CD8-positive, alpha-beta memory T cell (primary cell): ENCODE data around the gene SMIM33. TPM values are rescaled to one million over a fixed set of nuclear protein-coding genes. Genes with fewer than 3 reads are reported as not detected.
A peak's percentile ranks its signal among the peaks of the same experiment; 100 is the strongest.

Experiments used
- CTCF ChIA-PET: fragments of 350-600 bp; sonication (Branson Sonifier 250); formaldehyde crosslinking; loops from one replicate; lab custom pipeline; 2021; ENCODE audit warnings: antibody characterized with exemption; lab: Charles Lee
- POLR2A ChIA-PET: fragments of 350-600 bp; sonication (Branson Sonifier 250); formaldehyde crosslinking; loops from one replicate; lab custom pipeline; 2021; ENCODE audit warnings: antibody characterized with exemption; lab: Charles Lee
- DNase-seq, 5 donors: peaks; one replicate each; pipeline versions ENCODE4 v3.0.0 to v3.0.0-alpha.2; 2020 to 2022; ENCODE audit warnings: mixed read lengths in 1 of 5
- H3K27ac ChIP-seq: one replicate; pipeline ENCODE4 v1.7.0; 2013; ENCODE audit warnings: low read depth, mild to moderate bottlenecking, low read length, moderate library complexity
- H3K27me3 ChIP-seq: 2 replicates; pipeline ENCODE4 v1.7.0; 2013; ENCODE audit warnings: low read length, mild to moderate bottlenecking; ENCODE audit not compliant: insufficient read depth, poor library complexity, severe bottlenecking
- H3K36me3 ChIP-seq: 2 replicates; pipeline ENCODE4 v1.7.0; 2013; ENCODE audit warnings: mild to moderate bottlenecking, low read length, moderate library complexity; ENCODE audit not compliant: insufficient read depth
- H3K4me1 ChIP-seq: 2 replicates; pipeline ENCODE4 v1.7.0; 2013; ENCODE audit warnings: mild to moderate bottlenecking, low read length, moderate library complexity; ENCODE audit not compliant: insufficient read depth
- H3K4me3 ChIP-seq: 2 replicates; pipeline ENCODE4 v1.7.0; 2013; ENCODE audit warnings: mild to moderate bottlenecking, low read length
- H3K9me3 ChIP-seq: 2 replicates; pipeline ENCODE4 v1.7.0; 2013; ENCODE audit warnings: mild to moderate bottlenecking, low read length
- H3K27ac Mint-ChIP-seq, 8 donors: one replicate each; pipeline ENCODE4 v1.8.0; 2020 to 2021; ENCODE audit warnings: mixed read lengths in 8 of 8, mild to moderate bottlenecking in 6 of 8, inconsistent platforms in 3 of 8, moderate library complexity in 3 of 8
- H3K27me3 Mint-ChIP-seq, 2 donors: one replicate each; pipeline ENCODE4 v1.8.0; 2020 to 2021; ENCODE audit warnings: mixed read lengths in 2 of 2, mild to moderate bottlenecking in 1 of 2, moderate library complexity in 1 of 2
- H3K36me3 Mint-ChIP-seq, 3 donors: one replicate each; pipeline ENCODE4 v1.8.0; 2020 to 2021; ENCODE audit warnings: mixed read lengths in 3 of 3, inconsistent platforms in 1 of 3, mild to moderate bottlenecking in 1 of 3
- H3K4me1 Mint-ChIP-seq, 3 donors: one replicate each; pipeline ENCODE4 v1.8.0; 2020 to 2021; ENCODE audit warnings: mixed read lengths in 3 of 3, inconsistent platforms in 1 of 3, mild to moderate bottlenecking in 1 of 3
- H3K4me3 Mint-ChIP-seq, 7 donors: one replicate each; pipeline ENCODE4 v1.8.0; 2020 to 2021; ENCODE audit warnings: mixed read lengths in 7 of 7, mild to moderate bottlenecking in 6 of 7, moderate library complexity in 4 of 7, inconsistent platforms in 2 of 7
- H3K9me3 Mint-ChIP-seq, 5 donors: one replicate each; pipeline ENCODE4 v1.8.0; 2020 to 2022; ENCODE audit warnings: mixed read lengths in 5 of 5, mild to moderate bottlenecking in 3 of 5, moderate library complexity in 2 of 5, inconsistent platforms in 1 of 5
- polyA plus RNA-seq: library from polyadenylated mRNA; unstranded; fragments of 300-500 nt; fragmentation: Illumina TruSeq; gene quantifications from one replicate; pipeline ENCODE4 v1.2.3, GENCODE V29; 2021
- total RNA-seq, 2 experiments: library from RNA; stranded (reverse); gene quantifications; one replicate each; pipeline ENCODE4 v1.2.3, GENCODE V29; 2021

The SMIM33 gene
- total and polyA plus RNA-seq, 3 experiments from 2014 or later = 0.11 to 1.1 (median 0.28) TPM

DNA sequence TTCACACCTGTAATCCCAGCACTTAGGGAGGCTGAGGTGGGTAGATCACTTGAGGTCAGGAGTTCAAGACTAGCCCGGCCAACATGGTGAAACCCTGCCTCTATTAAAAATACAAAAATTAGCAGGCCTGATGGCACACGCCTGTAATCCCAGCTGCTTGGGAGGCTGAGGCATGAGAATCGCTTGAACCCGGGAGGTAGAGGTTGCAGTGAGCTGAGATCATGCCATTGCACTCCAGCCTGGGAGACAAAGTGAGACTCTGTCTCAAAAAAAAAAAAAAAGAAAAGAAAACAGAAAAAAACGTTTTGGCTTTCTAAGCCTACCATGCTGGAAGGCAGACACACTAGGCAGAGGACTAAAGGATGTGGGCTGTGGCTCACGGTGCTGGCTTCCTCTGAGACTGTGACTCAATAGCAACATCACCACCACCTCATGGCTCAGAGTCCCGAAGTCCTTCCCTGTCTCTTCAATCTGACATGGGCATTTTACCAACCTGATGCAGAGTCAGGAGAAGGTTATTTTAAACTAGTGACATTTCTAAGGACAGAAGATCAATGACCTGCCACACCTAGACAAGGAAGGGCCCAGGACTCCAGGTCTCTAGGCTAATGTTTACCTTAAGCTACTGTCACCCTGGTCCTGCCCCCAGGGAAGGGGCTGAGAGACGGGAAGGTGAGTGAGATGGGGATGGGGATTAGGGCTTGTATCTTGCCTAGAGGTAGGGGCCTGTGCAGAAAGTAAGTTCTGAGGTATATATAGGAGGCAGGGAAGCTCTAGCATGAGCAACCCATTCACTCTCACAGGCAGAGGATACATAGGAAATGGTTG, 12.0 kb upstream of the SMIM33 start:
- Histone ChIP-seq H3K4me3 (no peak overlapping the region), H3K27me3 (no peaks in the 10 kb centered on the region), H3K27ac (no peak overlapping the region), H3K9me3 (no peaks in the 10 kb centered on the region), H3K4me1 (peaks cover 60% of the 10 kb centered on the region), H3K36me3 (no peaks in the 10 kb centered on the region)
- Mint-ChIP-seq H3K4me1 (peaks cover 48 to 66% (median 59%) of the 10 kb centered on the region in 3 donors), H3K9me3 (no peaks in the 10 kb centered on the region), H3K27me3 (peaks cover 0 to 2% of the 10 kb centered on the region in 2 donors), H3K36me3 (no peaks in the 10 kb centered on the region), H3K4me3 (peak overlapping the region in 6 of 7 donors; percentile 41 to 81 (median 64)), H3K27ac (peak overlapping the region; percentile 90 to 98 (median 92))
- ChIA-PET POLR2A (interaction anchor here (0.6 to 2.0 kb wide), 6 partner anchors 9 to 1427 kb away, joined by 3 to 10 read pairs (median 4); partner anchors contain the start of genes SMIM33 and STING1), CTCF (interaction anchor here (0.6 to 3.0 kb wide), 7 partner anchors 10 to 62 kb away, joined by 3 to 14 read pairs (median 3); partner anchors contain the start of gene STING1)
- DNase-seq = peak; percentile 67 to 91 (median 85)

DNA sequence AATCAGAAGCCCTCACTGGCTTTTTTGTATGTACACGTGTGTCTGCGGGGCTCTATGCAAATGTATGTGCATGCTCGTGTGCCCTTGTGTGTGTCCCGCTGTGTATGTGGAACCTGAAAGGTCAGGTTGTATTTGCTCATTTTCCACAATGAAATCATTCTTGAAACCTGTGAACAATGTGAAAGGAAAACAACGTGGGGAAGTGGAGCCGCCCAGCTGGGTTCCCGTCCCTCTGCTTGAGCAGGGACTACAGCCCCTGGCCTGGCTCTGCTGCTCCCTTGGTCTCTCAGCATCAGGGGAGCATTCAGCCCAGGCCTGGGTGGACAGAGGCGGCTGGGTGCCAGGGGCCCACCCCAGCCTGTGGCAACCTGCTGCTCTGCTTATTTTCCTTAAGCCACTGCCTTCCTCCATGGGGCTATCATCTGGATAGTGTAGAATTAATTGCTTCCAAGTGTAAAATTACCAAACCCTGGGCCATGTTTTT, 11.3 kb upstream of the SMIM33 start:
- peak overlapping the region; percentile 90 to 98 (median 92) for H3K27ac Mint-ChIP-seq
- CTCF ChIA-PET = interaction anchor here (1.2 to 3.0 kb wide), 4 partner anchors 23 to 58 kb away, joined by 3 to 14 read pairs (median 7); partner anchors contain the start of gene STING1
- Histone ChIP-seq H3K9me3 (no peaks in the 10 kb centered on the region), H3K4me3 (no peak overlapping the region), H3K27ac (no peak overlapping the region), H3K36me3 (no peaks in the 10 kb centered on the region), H3K4me1 (peaks cover 53% of the 10 kb centered on the region), H3K27me3 (no peaks in the 10 kb centered on the region)
- H3K4me3 Mint-ChIP-seq = peak overlapping the region in 4 of 7 donors; percentile 37 to 78 (median 52)
- H3K36me3 Mint-ChIP-seq = no peaks in the 10 kb centered on the region
- DNase-seq = no peak
- peaks cover 41 to 59% (median 52%) of the 10 kb centered on the region in 3 donors for H3K4me1 Mint-ChIP-seq
- H3K27me3 Mint-ChIP-seq = no peaks in the 10 kb centered on the region
- H3K9me3 Mint-ChIP-seq = no peaks in the 10 kb centered on the region
- POLR2A ChIA-PET = interaction anchor here (0.6 to 2.0 kb wide), 2 partner anchors 19 to 22 kb away, joined by 4 to 9 read pairs; partner anchors contain the start of gene STING1

DNA sequence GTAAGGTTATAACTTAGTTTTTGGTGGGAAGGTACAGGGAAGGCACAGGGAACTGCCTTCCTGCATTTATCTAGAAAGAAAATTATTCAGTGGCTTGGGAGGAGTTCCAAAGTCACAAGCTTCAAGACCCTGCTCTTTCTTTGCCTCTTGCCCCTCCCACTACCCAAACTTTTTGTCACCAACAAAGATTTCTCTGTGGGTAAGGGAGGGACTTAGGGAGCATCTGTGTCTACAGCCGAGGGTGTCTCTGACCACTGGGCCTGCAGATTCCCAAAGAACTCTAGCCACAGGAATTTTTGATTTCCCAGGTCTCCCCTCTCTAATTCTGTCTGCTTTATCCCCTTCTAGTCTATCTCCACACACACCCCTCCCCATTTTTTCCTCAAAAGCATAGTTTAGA, 10.3 kb upstream of the SMIM33 start:
- Mint-ChIP-seq H3K36me3 (no peaks in the 10 kb centered on the region), H3K9me3 (no peaks in the 10 kb centered on the region), H3K4me3 (no peak overlapping the region), H3K27me3 (no peaks in the 10 kb centered on the region), H3K27ac (peak overlapping the region in 5 of 8 donors; percentile 37 to 97 (median 68)), H3K4me1 (peaks cover 32 to 49% (median 43%) of the 10 kb centered on the region in 3 donors)
- H3K9me3 ChIP-seq = no peaks in the 10 kb centered on the region
- no peak overlapping the region for H3K4me3 ChIP-seq
- H3K4me1 ChIP-seq = peaks cover 50% of the 10 kb centered on the region
- no peak overlapping the region for H3K27ac ChIP-seq
- CTCF ChIA-PET = interaction anchor here (0.7 to 3.0 kb wide), 4 partner anchors 33 to 57 kb away, joined by 3 to 14 read pairs (median 6); no protein-coding TSS in a partner anchor
- H3K36me3 ChIP-seq = no peaks in the 10 kb centered on the region
- no peak for DNase-seq
- no peaks in the 10 kb centered on the region for H3K27me3 ChIP-seq
- POLR2A ChIA-PET = no interaction called here

DNA sequence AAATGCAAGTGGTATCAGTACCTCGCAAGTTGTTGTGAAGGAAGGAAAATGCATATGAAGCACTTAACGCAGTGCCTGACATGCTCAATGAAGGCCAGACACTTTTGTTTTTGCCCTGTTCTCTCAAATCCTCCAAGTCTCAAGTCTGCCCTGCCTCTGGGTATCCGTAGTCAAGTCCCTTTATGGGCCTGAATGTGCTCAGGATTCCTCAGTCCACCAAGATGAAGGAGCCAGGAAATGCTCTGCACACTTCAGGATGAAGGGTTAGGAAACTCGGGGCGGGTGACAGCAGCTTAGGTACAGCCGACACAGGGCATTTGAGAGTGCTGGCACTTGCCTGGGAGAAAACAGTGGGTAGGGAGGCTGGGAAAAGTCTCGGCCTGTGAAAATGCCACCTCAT, 9.6 kb upstream of the SMIM33 start:
- Histone ChIP-seq H3K27me3 (no peaks in the 10 kb centered on the region), H3K9me3 (no peaks in the 10 kb centered on the region), H3K36me3 (no peaks in the 10 kb centered on the region), H3K27ac (no peak overlapping the region), H3K4me1 (peaks cover 50% of the 10 kb centered on the region), H3K4me3 (no peak overlapping the region)
- DNase-seq = no peak
- CTCF ChIA-PET = no interaction called here
- Mint-ChIP-seq H3K27ac (peak overlapping the region in 4 of 8 donors; percentile 29 to 90 (median 62)), H3K27me3 (no peaks in the 10 kb centered on the region), H3K9me3 (no peaks in the 10 kb centered on the region), H3K4me3 (no peak overlapping the region), H3K36me3 (no peaks in the 10 kb centered on the region), H3K4me1 (peaks cover 31 to 47% (median 39%) of the 10 kb centered on the region in 3 donors)
- POLR2A ChIA-PET = interaction anchor here (1.5 kb wide), 1 partner anchor 21 kb away, joined by 4 read pairs; the partner anchor contains the start of gene STING1

DNA sequence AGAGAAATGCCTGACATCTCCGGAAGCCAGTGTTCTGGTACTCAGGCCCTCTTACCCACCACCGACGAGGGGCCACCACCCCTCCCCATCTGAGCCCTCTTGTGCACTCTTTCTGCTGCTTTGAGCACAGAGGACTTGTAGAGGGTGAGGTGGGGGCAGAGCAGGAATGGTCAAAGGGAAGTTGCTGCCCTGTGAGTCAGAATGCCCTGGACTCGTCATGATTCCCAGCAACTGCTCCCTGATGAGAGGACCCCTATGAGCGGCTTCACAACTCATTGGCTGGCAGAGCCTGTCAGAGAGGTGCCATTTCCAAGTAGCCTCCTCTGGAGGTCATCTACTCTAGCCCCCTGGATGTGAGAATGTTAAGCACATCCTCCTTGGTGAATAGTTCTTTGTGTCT, 9.1 kb upstream of the SMIM33 start:
- Histone ChIP-seq H3K27me3 (no peaks in the 10 kb centered on the region), H3K9me3 (no peaks in the 10 kb centered on the region), H3K27ac (no peak overlapping the region), H3K4me1 (peaks cover 50% of the 10 kb centered on the region), H3K4me3 (no peak overlapping the region), H3K36me3 (no peaks in the 10 kb centered on the region)
- no peaks in the 10 kb centered on the region for H3K27me3 Mint-ChIP-seq
- H3K4me1 Mint-ChIP-seq = peaks cover 25 to 42% (median 34%) of the 10 kb centered on the region in 3 donors
- H3K36me3 Mint-ChIP-seq = no peaks in the 10 kb centered on the region
- no peak overlapping the region for H3K4me3 Mint-ChIP-seq
- ChIA-PET POLR2A (interaction anchor here (1.5 kb wide), 1 partner anchor 21 kb away, joined by 4 read pairs; the partner anchor contains the start of gene STING1), CTCF (no interaction called here)
- no peaks in the 10 kb centered on the region for H3K9me3 Mint-ChIP-seq
- H3K27ac Mint-ChIP-seq = peak overlapping the region in 1 of 8 donors; percentile 52
- DNase-seq = no peak

DNA sequence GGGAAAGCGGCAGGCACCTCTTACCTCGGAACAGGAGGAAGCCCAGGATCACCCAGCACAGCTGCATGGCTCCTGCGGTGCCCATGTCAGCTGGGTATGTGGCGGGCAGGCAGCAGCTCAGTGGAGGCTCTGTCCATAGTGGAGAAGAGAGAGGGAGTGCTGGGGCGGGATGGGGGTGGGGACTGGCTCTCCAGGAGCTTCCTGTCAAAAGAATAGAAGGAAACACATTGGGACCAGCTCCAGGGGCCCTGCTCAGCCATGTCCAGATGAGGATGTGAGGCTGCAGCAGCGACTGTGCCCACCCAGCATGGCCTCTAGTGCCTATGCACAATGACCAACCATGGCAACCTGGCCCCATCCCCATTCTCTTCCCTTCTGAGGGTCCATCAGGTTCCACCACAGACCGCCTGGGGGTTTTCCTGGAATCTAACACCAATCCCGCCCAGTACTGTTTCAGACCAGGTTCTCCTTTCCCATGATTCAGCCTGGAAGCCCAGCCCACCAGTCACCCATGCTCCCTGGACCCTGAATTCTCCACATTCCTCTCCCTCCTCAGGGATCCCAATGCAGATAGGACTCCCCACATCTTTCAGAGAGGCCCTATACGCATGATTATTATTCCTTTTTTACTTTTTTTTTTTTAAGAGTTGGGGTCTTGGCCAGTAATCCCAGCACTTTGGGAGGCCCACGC, 8.1 kb upstream of the SMIM33 start, which contains the start of gene ECSCR:
Gene ECSCR, minus strand, starts transcription at position 158 of the 691 bp plus-strand sequence. Its CDS starts 73 bp downstream, at position 85.
- POLR2A ChIA-PET = interaction anchor here (0.6 to 1.5 kb wide), 2 partner anchors 20 to 121 kb away, joined by 3 to 4 read pairs; partner anchors contain the start of genes PAIP2 and STING1
- no peaks in the 10 kb centered on the region for H3K36me3 Mint-ChIP-seq

DNA sequence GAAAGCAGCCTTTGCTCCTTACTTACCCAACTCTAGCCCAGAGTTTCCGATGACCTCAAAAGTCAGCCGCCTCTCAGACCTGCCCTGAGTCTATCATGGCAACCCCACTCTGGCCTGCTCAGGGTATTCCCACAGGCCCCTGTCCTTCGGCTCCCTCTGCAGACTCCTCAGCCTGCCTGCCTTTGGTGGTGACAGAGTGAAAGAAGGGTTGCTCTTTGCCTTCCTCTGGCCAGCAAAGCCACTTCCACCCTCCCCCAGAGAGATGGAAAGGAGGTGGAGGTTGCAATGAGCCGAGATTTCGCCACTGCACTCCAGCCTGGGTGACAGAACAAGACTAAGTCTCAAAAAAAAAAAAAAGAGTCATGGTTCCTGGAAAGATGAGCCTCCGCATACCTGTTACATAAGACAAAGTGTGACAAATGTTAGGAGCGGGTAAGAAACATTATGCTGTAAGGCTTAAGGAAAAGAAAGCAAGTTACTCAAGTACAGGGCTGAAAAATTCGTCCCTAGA, 2.3 kb upstream of the SMIM33 start:
- Histone ChIP-seq H3K9me3 (no peaks in the 10 kb centered on the region), H3K4me3 (no peak overlapping the region), H3K27me3 (no peaks in the 10 kb centered on the region), H3K4me1 (peaks cover 49% of the 10 kb centered on the region), H3K27ac (no peak overlapping the region), H3K36me3 (no peaks in the 10 kb centered on the region)
- Mint-ChIP-seq H3K9me3 (no peaks in the 10 kb centered on the region), H3K4me3 (peak overlapping the region in 4 of 7 donors; percentile 20 to 76 (median 66)), H3K27ac (peak overlapping the region in 3 of 8 donors; percentile 46 to 75 (median 69)), H3K36me3 (no peaks in the 10 kb centered on the region), H3K4me1 (peaks cover 45 to 53% (median 52%) of the 10 kb centered on the region in 3 donors), H3K27me3 (no peaks in the 10 kb centered on the region)
- ChIA-PET CTCF (interaction anchor here (0.8 kb wide), 1 partner anchor 10 kb away, joined by 3 read pairs; no protein-coding TSS in a partner anchor), POLR2A (interaction anchor here (0.6 kb wide), 1 partner anchor 10 kb away, joined by 4 read pairs; no protein-coding TSS in a partner anchor)
- no peak for DNase-seq

More for the DNA sequence above, 8.1 kb upstream of the SMIM33 start, which contains the start of gene ECSCR:
- Mint-ChIP-seq H3K27me3 (no peaks in the 10 kb centered on the region), H3K4me3 (no peak within 1 kb of the TSS), H3K27ac (peak within 1 kb of the TSS in 2 of 8 donors; percentile 32 to 52), H3K4me1 (peaks cover 17 to 31% (median 24%) of the 10 kb centered on the region in 3 donors), H3K9me3 (no peaks in the 10 kb centered on the region)
- CTCF ChIA-PET = interaction anchor here (0.7 kb wide), 1 partner anchor 9 kb away, joined by 3 read pairs; the partner anchor contains the start of gene SMIM33
- Histone ChIP-seq H3K4me1 (peaks cover 43% of the 10 kb centered on the region), H3K9me3 (no peaks in the 10 kb centered on the region), H3K4me3 (no peak within 1 kb of the TSS), H3K36me3 (no peaks in the 10 kb centered on the region), H3K27ac (no peak within 1 kb of the TSS), H3K27me3 (no peaks in the 10 kb centered on the region)
- DNase-seq = no peak
